SK-N-SH (cell line): ENCODE measurements around the gene ZBTB38. TPM values are rescaled to one million over a fixed set of nuclear protein-coding genes. Genes with fewer than 3 reads are reported as not detected.

ENCODE experiments used
- CTCF ChIA-PET: fragments of 300-600, 350-600 bp; formaldehyde crosslinking; extraction: SDS; loops from one replicate; lab custom pipeline; 2021; lab: Yijun Ruan, JAX
- POLR2A ChIA-PET: fragments of 350-600 bp; sonication (Branson Sonifier 250); formaldehyde crosslinking; extraction: SDS; loops from one replicate; lab custom pipeline; 2020; ENCODE audit warnings: antibody characterized with exemption, inconsistent platforms; lab: Yijun Ruan, JAX
- DNase-seq: peaks from one replicate; pipeline ENCODE4 v3.0.0; 2012
- H2AFZ ChIP-seq: fragments of 200-600 bp; sonication (generic); 2 replicates; pipeline ENCODE4 v1.8.1; 2016; ENCODE audit warnings: antibody characterized with exemption, mild to moderate bottlenecking, low read depth
- H3F3A ChIP-seq: fragments of 200-600 bp; sonication (generic); replicated peaks from 2 replicates; pipeline ENCODE3; 2016; ENCODE audit warnings: antibody characterized with exemption, mild to moderate bottlenecking; ENCODE audit not compliant: insufficient read depth
- H3K27ac ChIP-seq, 2 experiments: fragments of 200-500 bp in 1 of 2; fragments of 200-600 bp in 1 of 2; sonication (Bioruptor generic) in 1 of 2; sonication (generic), shearing (Covaris generic) in 1 of 2; 2 replicates each; pipeline versions ENCODE4 v1.5.1 to v1.6.1; 2014 to 2016; ENCODE audit warnings: low read depth in 2 of 2, inconsistent platforms in 1 of 2, low read length in 1 of 2, mild to moderate bottlenecking in 1 of 2, mixed read lengths in 1 of 2
- H3K27me3 ChIP-seq: fragments of 200-600 bp; sonication (generic), shearing (Covaris generic); 2 replicates; pipeline ENCODE4 v1.6.1; 2016; ENCODE audit warnings: mixed run types; ENCODE audit not compliant: insufficient read depth
- H3K36me3 ChIP-seq, 2 experiments: fragments of 200-500 bp in 1 of 2; fragments of 200-600 bp in 1 of 2; sonication (Bioruptor generic) in 1 of 2; sonication (generic) in 1 of 2; replicated peaks in 1 of 2; 2 replicates each; pipeline versions ENCODE3 to v1.5.1; 2014 to 2016; ENCODE audit warnings: low read length in 1 of 2, mild to moderate bottlenecking in 1 of 2; ENCODE audit not compliant: insufficient read depth in 2 of 2, control insufficient read depth in 1 of 2
- H3K4me1 ChIP-seq, 2 experiments: fragments of 200-500 bp in 1 of 2; fragments of 200-600 bp in 1 of 2; sonication (Bioruptor generic) in 1 of 2; sonication (generic), shearing (Covaris generic) in 1 of 2; 2 replicates each; pipeline versions ENCODE4 v1.5.1 to v1.6.1; 2014 to 2016; ENCODE audit warnings: low read depth in 1 of 2, low read length in 1 of 2, mixed run types in 1 of 2; ENCODE audit not compliant: insufficient read depth in 2 of 2, control insufficient read depth in 1 of 2
- H3K4me2 ChIP-seq: fragments of 200-600 bp; sonication (generic), shearing (Covaris generic); 2 replicates; pipeline ENCODE4 v1.6.1; 2017; ENCODE audit warnings: mixed run types
- H3K4me3 ChIP-seq, 2 experiments: fragments of 200-500 bp in 1 of 2; fragments of 200-600 bp in 1 of 2; sonication (Bioruptor generic) in 1 of 2; sonication (generic), shearing (Covaris generic) in 1 of 2; 2 replicates each; pipeline versions ENCODE4 v1.5.1 to v1.8.1; 2014 to 2016; ENCODE audit warnings: low read depth in 2 of 2, inconsistent platforms in 1 of 2, low read length in 1 of 2, mild to moderate bottlenecking in 1 of 2, mixed read lengths in 1 of 2, moderate library complexity in 1 of 2
- H3K79me2 ChIP-seq: fragments of 200-600 bp; sonication (generic); 2 replicates; pipeline ENCODE4 v1.8.1; 2017; ENCODE audit warnings: mild to moderate bottlenecking; ENCODE audit not compliant: insufficient read depth
- H3K9ac ChIP-seq: fragments of 200-600 bp; sonication (generic); 2 replicates; pipeline ENCODE4 v1.6.1; 2017; ENCODE audit warnings: mixed run types
- H3K9me2 ChIP-seq: fragments of 200-600 bp; sonication (generic); 2 replicates; pipeline ENCODE4 v1.6.1; 2017; ENCODE audit warnings: mixed run types
- H3K9me3 ChIP-seq: fragments of 200-600 bp; sonication (generic); 2 replicates; pipeline ENCODE4 v1.6.1; 2017; ENCODE audit warnings: mixed run types, mild to moderate bottlenecking, moderate library complexity
- H4K20me1 ChIP-seq: fragments of 200-600 bp; sonication (generic); 2 replicates; pipeline ENCODE4 v1.6.1; 2017; ENCODE audit warnings: mild to moderate bottlenecking, mixed run types; ENCODE audit not compliant: insufficient read depth
- CHD2 ChIP-seq: fragments of 150-350 bp; IDR thresholded peaks from 2 replicates; pipeline ENCODE4 v1.6.1; 2018; ENCODE audit warnings: low read length; ENCODE audit not compliant: partially characterized antibody
- EZH2phosphoT487 ChIP-seq: fragments of 200-600 bp; sonication (generic); IDR thresholded peaks from 2 replicates; pipeline ENCODE4 v1.6.1; 2017; ENCODE audit warnings: low read depth, mixed run types, mild to moderate bottlenecking, antibody characterized with exemption, moderate library complexity, borderline replicate concordance
- GABPA ChIP-seq: IDR thresholded peaks from 2 replicates; pipeline ENCODE4 v1.4.0; 2012; ENCODE audit warnings: low read depth, mild to moderate bottlenecking
- IRF3 ChIP-seq: fragments of 150-350 bp; IDR thresholded peaks from 2 replicates; pipeline ENCODE4 v1.6.1; 2016; ENCODE audit warnings: mild to moderate bottlenecking, low read depth, low read length
- MXI1 ChIP-seq: IDR thresholded peaks from 2 replicates; pipeline ENCODE4 v1.6.1; 2012; ENCODE audit warnings: mild to moderate bottlenecking, low read depth, low read length, improper control_type of control experiment
- NFIC ChIP-seq: IDR thresholded peaks from 2 replicates; pipeline ENCODE4 v1.4.0; 2012; ENCODE audit warnings: borderline replicate concordance
- PBX3 ChIP-seq: IDR thresholded peaks from 2 replicates; pipeline ENCODE4; 2012
- SMC3 ChIP-seq: IDR thresholded peaks from 2 replicates; pipeline ENCODE4 v1.6.1; 2012; ENCODE audit warnings: low read depth, low read length, improper control_type of control experiment
- TAF1 ChIP-seq: IDR thresholded peaks from 2 replicates; pipeline ENCODE4 v1.6.1; 2012; ENCODE audit warnings: low read depth, mild to moderate bottlenecking, low read length, moderate library complexity, borderline replicate concordance
- ZBTB33 ChIP-seq: IDR thresholded peaks from 2 replicates; pipeline ENCODE4 v1.4.0; 2012; ENCODE audit warnings: low read depth, borderline replicate concordance
- WGBS: methylation state at CpG from one replicate; pipeline ENCODE4 v1.1.6; 2017; ENCODE audit warnings: low lambda C conversion rate; 5-methylcytosine and 5-hydroxymethylcytosine counted together
- polyA plus RNA-seq, 3 experiments: library from polyadenylated mRNA; depleted of rRNA; stranded (reverse); fragments of >200 nt; gene quantifications; 2 replicates each; pipeline ENCODE4 v1.2.3, GENCODE V29; 2012

The ZBTB38 gene
- polyA plus RNA-seq, 1 of the 3 experiments (the other 2 are of a cell fraction) = 10.1 TPM

- Histone ChIP-seq H3K79me2 (no peaks in the 10 kb centered on the region; the same call in 1 of the 2 replicates), H3F3A (peaks cover 4% of the 10 kb centered on the region), H3K4me3 (no peak overlapping the region), H2AFZ (no peak overlapping the region), H3K4me2 (no peak overlapping the region), H4K20me1 (no peaks in the 10 kb centered on the region), H3K9me3 (no peaks in the 10 kb centered on the region), H3K27me3 (no peaks in the 10 kb centered on the region), H3K9ac (no peak overlapping the region), H3K36me3 (peaks cover 6 to 24% of the 10 kb centered on the region in 2 experiments), H3K4me1 (peaks cover 4 to 19% of the 10 kb centered on the region in 2 experiments; a peak in 3 of 4 replicates), H3K27ac (no peak overlapping the region), H3K9me2 (no peaks in the 10 kb centered on the region)
- DNase-seq = no peak
- whole genome bisulfite sequencing = 93% methylated on average over 5 of the region's 5 CpGs
- POLR2A ChIA-PET = interaction anchor here (1.4 kb wide), 1 partner anchor 73 kb away, joined by 5 read pairs; no protein-coding TSS in a partner anchor
- CTCF ChIA-PET = interaction anchor here (0.6 to 6.1 kb wide), 10 partner anchors 9 to 176 kb away, joined by 3 to 42 read pairs (median 9); no protein-coding TSS in a partner anchor
- TF ChIP-seq SMC3 (no peak), EZH2phosphoT487 (no peak), TAF1 (no peak), ZBTB33 (no peak), CHD2 (no peak), GABPA (no peak), MXI1 (no peak)
These were observed 16.3 kb downstream of the ZBTB38 start for GRCh38 chr3:141384575-141384974.

DNA sequence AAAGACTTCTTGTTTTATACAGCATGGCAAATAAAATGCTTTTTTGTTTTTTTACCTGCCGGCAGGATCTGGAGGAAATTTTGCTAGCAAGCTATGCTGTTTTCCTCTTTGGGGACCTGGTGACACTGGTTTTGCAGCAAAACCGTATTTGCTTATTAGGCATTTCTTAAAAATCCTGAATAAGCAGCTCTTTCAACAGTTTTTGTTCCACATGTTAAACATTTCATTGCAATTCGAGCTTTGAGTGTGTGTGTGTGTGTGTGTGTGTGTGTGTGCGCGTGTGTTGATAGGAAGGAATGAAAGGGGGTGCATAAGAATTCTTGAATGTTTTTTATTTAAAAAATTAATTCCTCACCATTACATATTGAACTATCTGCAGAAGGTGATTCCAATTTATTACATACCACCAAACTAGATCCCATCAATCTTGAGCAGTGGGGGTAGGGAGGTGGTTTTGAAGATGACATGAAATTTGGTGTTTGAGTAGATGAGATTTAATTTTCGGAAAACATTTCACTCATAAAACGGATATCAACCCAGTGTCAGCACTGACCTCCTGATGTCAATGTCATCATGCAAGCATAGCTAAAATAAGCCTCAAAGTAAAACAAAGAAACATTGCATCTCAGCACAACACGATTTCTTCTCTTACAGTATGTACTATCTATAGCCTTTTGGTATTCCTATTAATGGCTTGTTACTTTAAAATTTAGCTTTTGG, 17.3 kb downstream of the ZBTB38 start:
- peaks cover 4% of the 10 kb centered on the region for H3F3A ChIP-seq
- peak overlapping the region; percentile 55; the same call in 1 of the 2 replicates for H3K4me2 ChIP-seq
- H3K27me3 ChIP-seq = no peaks in the 10 kb centered on the region
- no peaks in the 10 kb centered on the region for H3K9me2 ChIP-seq
- peak overlapping the region; percentile 19 to 45; a peak in 2 of 4 replicates for H3K4me3 ChIP-seq
- no peaks in the 10 kb centered on the region for H4K20me1 ChIP-seq
- ChIA-PET CTCF (interaction anchor here (0.6 to 6.1 kb wide), 11 partner anchors 8 to 79 kb away, joined by 3 to 42 read pairs (median 6); no protein-coding TSS in a partner anchor), POLR2A (interaction anchor here (1.1 to 1.6 kb wide), 5 partner anchors 16 to 102 kb away, joined by 3 to 7 read pairs (median 4); partner anchors contain the start of gene RASA2)
- peaks cover 4 to 19% of the 10 kb centered on the region in 2 experiments; a peak in 3 of 4 replicates for H3K4me1 ChIP-seq
- no peak for DNase-seq
- peak overlapping the region; percentile 14; the same call in 1 of the 2 replicates for H3K9ac ChIP-seq
- peak overlapping the region; percentile 11 to 94; a peak in 3 of 4 replicates for H3K27ac ChIP-seq
- 0 out of 2 replicates have a peak overlapping the region, but pooled peaks have one; percentile 17 for H2AFZ ChIP-seq
- WGBS = 81% methylated on average over 8 of the region's 8 CpGs
- TF ChIP-seq PBX3 (no peak), NFIC (no peak), IRF3 (no peak)
- no peaks in the 10 kb centered on the region for H3K9me3 ChIP-seq
- H3K79me2 ChIP-seq = no peaks in the 10 kb centered on the region; the same call in 1 of the 2 replicates
- peaks cover 6 to 24% of the 10 kb centered on the region in 2 experiments for H3K36me3 ChIP-seq
